K562 (cell line): ENCODE data around the gene PRSS53.

Source experiments
- EZH2 ChIP-seq: IDR thresholded peaks from 2 replicates; pipeline ENCODE4 v1.6.1; 2012; ENCODE audit warnings: low read depth, mild to moderate bottlenecking, inconsistent platforms, low read length, borderline replicate concordance
- FOXK2 ChIP-seq, 2 experiments: fragments of 450-650 bp; IDR thresholded peaks in 1 of 2; conservative IDR thresholded peaks in 1 of 2; 2 replicates each; pipeline ENCODE4 v1.6.1; 2016; ENCODE audit warnings: low read depth in 2 of 2, mild to moderate bottlenecking in 1 of 2
- RAD21 ChIP-seq, 2 experiments: fragments of 250-450 bp in 1 of 2; fragments of 450-650 bp in 1 of 2; sonication (Bioruptor Pico) in 1 of 2; formaldehyde crosslinking in 1 of 2; IDR thresholded peaks in 1 of 2; conservative IDR thresholded peaks in 1 of 2; 2 replicates each; pipeline versions ENCODE4 v1.4.0 to v1.8.0; 2020 to 2022; ENCODE audit warnings: mild to moderate bottlenecking in 2 of 2, moderate library complexity in 1 of 2
- SAFB2 ChIP-seq: fragments of 200-400 bp; formaldehyde crosslinking; IDR thresholded peaks from 2 replicates; pipeline ENCODE4 v1.6.1; 2018; ENCODE audit warnings: borderline replicate concordance, low read length, low read depth, moderate library complexity; ENCODE audit not compliant: severe bottlenecking
- SMARCE1 ChIP-seq: fragments of 450-650 bp; IDR thresholded peaks from 2 replicates; pipeline ENCODE4 v1.7.1; 2016; ENCODE audit warnings: mild to moderate bottlenecking
- TF ChIP-seq, protein P1 (sequence below), 3 experiments: IDR thresholded peaks in 2 of 3; conservative IDR thresholded peaks in 1 of 3; 2 replicates each; pipeline ENCODE4 v1.5.1; 2011 to 2012; ENCODE audit warnings: low read length in 3 of 3, mild to moderate bottlenecking in 3 of 3, control low read depth in 2 of 3, improper control_type of control experiment in 1 of 3, inconsistent platforms in 1 of 3, low read depth in 1 of 3, mixed read lengths in 1 of 3, moderate library complexity in 1 of 3; ENCODE audit not compliant: insufficient read depth in 2 of 3
- TF ChIP-seq, protein P2 (sequence below), 2 experiments: IDR thresholded peaks; 2 replicates each; pipeline ENCODE4 v1.6.1; 2012; ENCODE audit warnings: improper control_type of control experiment in 2 of 2, low read depth in 2 of 2, low read length in 2 of 2, borderline replicate concordance in 1 of 2

DNA sequence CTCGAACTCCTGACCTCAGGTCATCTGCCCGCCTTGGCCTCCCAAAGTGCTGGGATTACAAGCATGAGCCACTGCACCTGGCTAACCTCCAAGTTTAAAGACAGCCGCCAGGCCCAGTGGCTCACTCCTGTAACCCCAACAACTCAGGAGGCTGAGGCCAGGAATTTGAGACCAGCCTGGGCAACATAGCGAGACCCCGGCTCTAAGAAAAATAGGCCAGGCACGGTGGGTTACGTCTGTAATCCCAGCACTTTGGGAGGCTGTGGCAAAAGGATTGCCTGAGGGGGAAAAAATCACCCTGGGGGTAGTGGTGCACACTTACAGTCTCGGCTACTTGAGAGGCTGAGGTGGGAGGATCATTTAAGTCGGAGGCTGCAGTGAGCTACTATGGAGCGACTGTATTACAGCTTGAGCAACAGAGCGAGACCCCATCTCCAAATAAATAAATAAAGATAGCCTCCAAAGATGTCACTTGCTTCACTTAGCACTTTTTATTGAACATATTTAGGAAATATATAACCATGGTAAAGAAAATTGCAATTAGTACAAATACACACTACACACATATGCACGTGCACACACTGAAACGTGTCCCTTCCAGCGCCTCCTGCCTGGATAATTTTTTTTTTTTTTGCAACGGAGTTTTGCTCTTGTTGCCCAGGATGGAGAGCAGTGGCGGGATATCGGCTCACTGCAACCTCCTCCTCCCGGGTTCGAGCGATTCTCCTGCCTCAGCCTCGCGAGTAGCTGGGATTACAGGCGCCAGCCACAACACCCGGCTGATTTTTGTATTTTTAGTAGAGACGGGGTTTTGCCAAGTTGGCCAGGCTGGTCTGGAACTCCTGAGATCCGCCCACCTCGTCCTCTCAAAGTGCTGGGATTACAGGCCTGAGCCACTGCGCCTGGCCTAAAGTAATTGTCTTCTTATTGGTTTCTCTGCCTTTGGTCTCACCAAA, 18.0 kb upstream of the PRSS53 start:
- no peak for TF ChIP-seq FOXK2 (conservative IDR thresholded peaks at IDR 0.05 in 1 of 2, IDR thresholded peaks at IDR 0.05 in 1 of 2; ENCODE audit: low read depth in 2 of 2)
- no peak for TF ChIP-seq SMARCE1
- TF ChIP-seq, protein P1, sequence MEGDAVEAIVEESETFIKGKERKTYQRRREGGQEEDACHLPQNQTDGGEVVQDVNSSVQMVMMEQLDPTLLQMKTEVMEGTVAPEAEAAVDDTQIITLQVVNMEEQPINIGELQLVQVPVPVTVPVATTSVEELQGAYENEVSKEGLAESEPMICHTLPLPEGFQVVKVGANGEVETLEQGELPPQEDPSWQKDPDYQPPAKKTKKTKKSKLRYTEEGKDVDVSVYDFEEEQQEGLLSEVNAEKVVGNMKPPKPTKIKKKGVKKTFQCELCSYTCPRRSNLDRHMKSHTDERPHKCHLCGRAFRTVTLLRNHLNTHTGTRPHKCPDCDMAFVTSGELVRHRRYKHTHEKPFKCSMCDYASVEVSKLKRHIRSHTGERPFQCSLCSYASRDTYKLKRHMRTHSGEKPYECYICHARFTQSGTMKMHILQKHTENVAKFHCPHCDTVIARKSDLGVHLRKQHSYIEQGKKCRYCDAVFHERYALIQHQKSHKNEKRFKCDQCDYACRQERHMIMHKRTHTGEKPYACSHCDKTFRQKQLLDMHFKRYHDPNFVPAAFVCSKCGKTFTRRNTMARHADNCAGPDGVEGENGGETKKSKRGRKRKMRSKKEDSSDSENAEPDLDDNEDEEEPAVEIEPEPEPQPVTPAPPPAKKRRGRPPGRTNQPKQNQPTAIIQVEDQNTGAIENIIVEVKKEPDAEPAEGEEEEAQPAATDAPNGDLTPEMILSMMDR (IDR thresholded peaks at IDR 0.05 in 2 of 3, conservative IDR thresholded peaks at IDR 0.05 in 1 of 3; ENCODE audit: insufficient read depth in 2 of 3, low read depth in 1 of 3, low read length in 3 of 3): no peak
- no peak for TF ChIP-seq EZH2
- TF ChIP-seq, protein P2, sequence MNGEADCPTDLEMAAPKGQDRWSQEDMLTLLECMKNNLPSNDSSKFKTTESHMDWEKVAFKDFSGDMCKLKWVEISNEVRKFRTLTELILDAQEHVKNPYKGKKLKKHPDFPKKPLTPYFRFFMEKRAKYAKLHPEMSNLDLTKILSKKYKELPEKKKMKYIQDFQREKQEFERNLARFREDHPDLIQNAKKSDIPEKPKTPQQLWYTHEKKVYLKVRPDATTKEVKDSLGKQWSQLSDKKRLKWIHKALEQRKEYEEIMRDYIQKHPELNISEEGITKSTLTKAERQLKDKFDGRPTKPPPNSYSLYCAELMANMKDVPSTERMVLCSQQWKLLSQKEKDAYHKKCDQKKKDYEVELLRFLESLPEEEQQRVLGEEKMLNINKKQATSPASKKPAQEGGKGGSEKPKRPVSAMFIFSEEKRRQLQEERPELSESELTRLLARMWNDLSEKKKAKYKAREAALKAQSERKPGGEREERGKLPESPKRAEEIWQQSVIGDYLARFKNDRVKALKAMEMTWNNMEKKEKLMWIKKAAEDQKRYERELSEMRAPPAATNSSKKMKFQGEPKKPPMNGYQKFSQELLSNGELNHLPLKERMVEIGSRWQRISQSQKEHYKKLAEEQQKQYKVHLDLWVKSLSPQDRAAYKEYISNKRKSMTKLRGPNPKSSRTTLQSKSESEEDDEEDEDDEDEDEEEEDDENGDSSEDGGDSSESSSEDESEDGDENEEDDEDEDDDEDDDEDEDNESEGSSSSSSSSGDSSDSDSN (IDR thresholded peaks at IDR 0.05; ENCODE audit: borderline replicate concordance in 1 of 2, low read depth in 2 of 2, low read length in 2 of 2): no peak
- TF ChIP-seq SAFB2: no peak
- no peak for TF ChIP-seq RAD21 (CRISPR knock-in tag; conservative IDR thresholded peaks at IDR 0.05 in 1 of 2, IDR thresholded peaks at IDR 0.05 in 1 of 2)
